Tibial nerve (tissue), 4 donors: Measurements from ENCODE around the gene ZNF219.

Experiments used
- CTCF ChIP-seq, 5 experiments: fragments of 200-600 bp in 3 of 5; fragments of 450-650 bp in 2 of 5; sonication (generic) in 3 of 5; IDR thresholded peaks; one replicate each; pipeline ENCODE4 v1.5.1; 2016 to 2019; ENCODE audit warnings: antibody characterized with exemption in 5 of 5, mild to moderate bottlenecking in 3 of 5, moderate library complexity in 2 of 5
- EP300 ChIP-seq, 2 donors: sonication (generic); formaldehyde crosslinking; IDR thresholded peaks; one replicate each; pipeline ENCODE4 v1.6.1; 2017; ENCODE audit warnings: antibody characterized with exemption in 2 of 2, mild to moderate bottlenecking in 1 of 2
- POLR2A ChIP-seq, 2 donors: fragments of 450-650 bp; IDR thresholded peaks; one replicate each; pipeline ENCODE4 v1.6.1; 2017; ENCODE audit warnings: antibody characterized with exemption in 2 of 2, mild to moderate bottlenecking in 2 of 2, moderate library complexity in 2 of 2

- TF ChIP-seq CTCF (IDR thresholded peaks at IDR 0.05) (no peak), EP300 (IDR thresholded peaks at IDR 0.05) (no peak), POLR2A (IDR thresholded peaks at IDR 0.05) (no peak)
Measured at GRCh38 chr14:21118933-21119332, 20.5 kb upstream of the ZNF219 start.
